HG03457 (cell line): ENCODE results near the gene PRKAA2.

ENCODE experiments used
- ATAC-seq: cut with Tn5 transposase; IDR thresholded peaks from one replicate; pipeline ENCODE4 v1.9.1; 2021; ENCODE audit warnings: moderate number of reproducible peaks; ENCODE audit not compliant: unreplicated experiment

PRKAA2 gene

GRCh38 chr1:56712150-56712549 is 67.0 kb downstream of the PRKAA2 start:
- ATAC-seq = no peak

DNA sequence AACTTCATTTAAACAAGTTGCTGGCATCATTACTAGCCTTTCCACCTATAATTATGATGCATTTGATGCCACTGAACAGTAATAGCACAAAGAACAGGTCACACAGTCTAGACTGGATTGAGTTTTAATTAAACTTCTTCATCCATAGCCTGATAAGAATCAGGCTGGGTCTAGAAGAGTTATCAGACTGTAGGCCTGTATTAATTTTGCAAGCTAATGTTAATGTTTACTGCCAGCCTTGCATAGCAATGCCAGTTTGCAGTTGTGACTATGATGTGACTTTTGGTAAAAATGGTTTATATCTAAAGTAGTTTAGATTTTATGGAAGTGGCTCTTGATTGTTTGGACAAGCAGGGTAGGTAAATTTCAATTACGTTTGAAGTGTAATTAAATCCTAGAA is 68.0 kb downstream of the PRKAA2 start:
- no peak for ATAC-seq

- no peak for ATAC-seq
Measured at GRCh38 chr1:56715156-56715555, 70.0 kb downstream of the PRKAA2 start.

- no peak for ATAC-seq
Measured at GRCh38 chr1:56719171-56719570, 74.1 kb downstream of the PRKAA2 start.

DNA sequence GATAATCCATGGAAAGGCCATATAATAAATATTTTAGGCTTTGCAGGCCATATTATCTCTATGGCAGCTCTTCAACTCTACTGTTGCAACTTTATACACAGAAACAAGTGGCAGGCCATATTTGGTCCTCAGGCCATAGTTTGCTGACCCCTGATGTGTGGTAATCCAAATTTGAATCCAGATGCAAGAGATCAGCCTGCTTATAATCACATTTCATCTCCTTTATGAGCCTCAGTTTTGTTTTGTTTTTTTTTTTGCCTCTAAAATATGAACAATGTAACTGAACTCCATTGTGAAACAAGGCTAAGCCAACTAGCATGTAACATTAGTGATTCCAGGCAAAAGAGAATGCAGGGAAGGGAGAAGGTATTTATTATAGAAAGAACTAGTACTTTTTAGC is 81.6 kb downstream of the PRKAA2 start:
- no peak for ATAC-seq

GRCh38 chr1:56728964-56729363 is 83.8 kb downstream of the PRKAA2 start:
- no peak for ATAC-seq

DNA sequence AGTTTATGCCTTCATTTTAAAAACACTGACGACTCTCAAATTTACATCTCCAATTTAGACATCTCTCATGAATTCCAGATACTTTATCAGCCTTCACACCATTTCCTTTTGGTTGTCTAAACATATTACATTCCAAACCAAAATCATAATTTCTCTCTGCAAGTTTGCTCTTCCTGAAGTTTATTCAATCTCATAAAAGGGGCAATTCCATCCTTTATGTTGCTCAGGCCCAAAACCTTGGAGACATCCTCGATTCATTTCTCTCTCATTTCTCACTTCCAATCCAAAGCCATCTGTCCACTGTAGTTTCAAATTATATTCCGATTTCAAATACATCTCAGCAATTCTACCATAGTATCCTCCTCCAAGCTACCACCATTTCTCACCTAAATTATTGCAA is 100.1 kb downstream of the PRKAA2 start:
- no peak for ATAC-seq

- no peak for ATAC-seq
Measured at GRCh38 chr1:56754708-56755479, 109.8 kb downstream of the PRKAA2 start.

DNA sequence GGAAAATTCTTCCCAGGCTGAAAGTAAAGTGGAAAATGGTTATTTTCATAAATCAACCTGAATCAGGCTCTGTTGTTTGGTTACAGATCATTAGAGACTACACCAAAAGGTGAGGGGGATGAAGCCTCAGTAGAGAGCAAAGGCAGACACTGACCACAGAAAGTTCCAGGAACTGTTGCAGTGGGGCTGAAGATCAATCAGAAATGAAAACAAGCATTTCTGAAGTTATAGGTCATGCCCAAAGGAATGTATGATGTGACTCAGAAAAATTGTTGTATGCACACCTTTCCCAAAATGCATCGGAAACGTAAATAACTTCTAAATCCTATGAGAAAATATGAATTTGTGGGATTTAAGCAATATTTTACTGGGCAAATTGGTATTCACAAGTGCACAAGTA is 110.8 kb downstream of the PRKAA2 start:
- ATAC-seq = no peak

- ATAC-seq = no peak
Measured at GRCh38 chr1:56758135-56758534, 113.0 kb downstream of the PRKAA2 start.

- no peak for ATAC-seq
Measured at GRCh38 chr1:56758794-56759193, 113.7 kb downstream of the PRKAA2 start.
